Stimulated activated naive CD4-positive, alpha-beta T cell treated with Interleukin-2 at 50 U/mL for 16 hours (primary cell): Measurements from ENCODE around the gene FN3K.

Source experiments
- DNase-seq: peaks from one replicate; lab custom pipeline; 2025; lab: John Stamatoyannopoulos, UW

The FN3K gene

DNA sequence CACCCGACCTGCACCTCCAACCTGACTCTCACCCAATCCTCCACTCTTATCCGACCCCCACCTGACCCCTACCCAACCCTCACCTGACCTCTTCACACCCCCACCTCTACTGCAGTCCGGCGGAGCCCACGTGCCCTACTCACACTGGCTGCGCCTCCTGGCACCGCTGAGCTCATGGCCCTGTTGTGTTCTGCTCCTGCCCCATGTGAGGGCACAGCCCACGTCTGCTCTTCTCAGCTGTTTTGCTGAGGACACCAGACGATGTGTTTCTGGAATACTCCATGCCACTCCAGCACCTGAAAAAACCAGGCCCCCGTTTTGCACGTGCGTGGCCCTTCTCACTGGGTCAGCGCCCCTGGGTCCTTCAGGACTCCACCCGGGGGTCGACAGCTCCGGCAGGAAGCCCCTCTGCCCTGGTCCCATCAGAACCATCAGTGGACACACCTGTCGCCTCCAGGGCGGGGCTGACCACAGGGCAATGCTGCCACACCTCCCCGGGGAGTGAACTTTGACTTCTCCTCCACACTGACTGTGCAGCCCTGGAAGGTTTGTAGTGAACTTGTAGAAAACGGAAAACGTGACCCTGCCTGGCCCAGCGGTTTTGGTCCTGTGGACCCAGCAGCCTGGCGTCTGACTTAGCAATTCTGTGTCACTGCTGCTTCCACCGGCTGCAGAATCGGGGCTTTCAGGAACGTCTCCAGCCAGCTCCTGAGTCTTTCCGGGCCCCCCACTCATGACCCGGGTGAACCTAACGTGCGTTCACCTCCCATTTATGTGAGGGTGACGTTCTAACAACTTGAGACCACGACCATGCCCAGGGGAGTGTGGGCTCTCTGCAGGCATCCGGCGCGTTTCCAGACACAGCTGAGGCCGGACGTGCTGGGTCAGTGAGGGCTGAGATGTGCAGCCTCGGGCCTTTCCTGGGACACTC, 31.2 kb upstream of the FN3K start:
- DNase-seq = no peak

DNA sequence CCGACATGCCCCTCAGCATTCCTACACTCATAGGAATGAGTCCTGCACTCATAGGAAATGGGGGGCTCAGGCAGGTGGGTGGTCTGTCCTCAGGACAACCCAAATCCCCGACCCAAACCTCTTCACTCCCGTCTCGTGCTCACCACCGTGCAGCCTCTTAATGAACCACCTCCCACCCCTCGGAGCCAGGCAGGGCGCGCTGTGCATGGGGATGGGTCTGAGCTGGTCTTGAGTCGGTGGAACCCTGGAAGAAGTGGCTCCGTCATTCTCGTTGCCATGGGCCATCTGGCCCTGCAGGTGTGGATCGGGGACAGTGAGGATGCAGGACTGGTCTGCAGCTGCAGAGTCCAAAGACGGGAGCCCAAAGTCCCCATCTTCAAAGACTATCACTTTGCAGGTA, 30.5 kb upstream of the FN3K start:
- no peak for DNase-seq

DNA sequence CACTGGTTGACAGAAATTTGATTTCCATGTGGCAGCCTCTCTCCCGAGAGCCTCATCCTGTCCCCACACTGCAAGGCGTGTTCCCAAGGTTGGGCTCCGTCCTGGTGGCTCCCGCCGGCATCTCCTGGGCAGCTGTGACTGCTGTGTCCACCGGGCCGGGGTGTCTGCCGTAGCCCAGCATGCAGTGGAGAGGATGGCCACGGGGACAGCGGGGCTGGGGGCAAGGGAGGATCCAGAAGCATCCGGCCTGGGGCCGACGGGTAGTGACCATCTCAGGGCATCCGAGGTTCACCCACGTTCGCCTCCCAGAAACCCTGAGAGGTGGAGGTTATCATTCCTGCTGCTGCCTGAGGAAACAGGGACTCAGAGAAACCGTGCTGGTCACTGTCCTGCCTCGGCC, 29.7 kb upstream of the FN3K start:
- DNase-seq = no peak

DNA sequence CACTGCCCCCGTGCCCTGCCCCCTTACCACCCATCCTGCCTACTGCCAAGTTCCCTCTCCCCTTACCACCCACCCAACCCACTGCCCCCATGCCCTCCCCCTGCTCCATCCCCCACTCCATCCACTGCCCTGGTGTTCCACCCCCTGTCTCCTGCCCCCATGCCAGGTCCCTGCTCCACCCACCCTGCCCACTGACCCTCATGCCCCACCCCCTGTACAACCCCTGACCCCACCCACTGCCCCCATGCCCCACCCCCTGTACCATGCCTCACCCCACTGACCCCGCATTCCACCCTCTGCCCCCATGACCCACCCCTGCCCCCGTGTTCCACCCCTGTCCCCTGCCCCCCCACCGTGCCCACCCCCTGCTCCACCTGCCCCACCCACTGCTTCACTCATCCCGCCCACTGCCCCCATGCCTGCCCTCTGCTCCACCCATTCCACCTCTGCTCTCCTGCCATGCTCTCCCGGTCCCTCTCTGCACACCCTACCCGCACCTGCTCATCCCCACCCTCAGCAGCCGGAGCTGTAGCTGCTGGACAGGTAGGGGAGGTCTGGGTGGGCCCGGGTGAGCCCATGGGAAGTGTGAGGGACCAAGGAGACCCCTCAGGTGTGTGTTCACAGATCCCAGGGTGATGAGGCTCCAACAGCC, 26.3 kb upstream of the FN3K start:
- no peak for DNase-seq

DNA sequence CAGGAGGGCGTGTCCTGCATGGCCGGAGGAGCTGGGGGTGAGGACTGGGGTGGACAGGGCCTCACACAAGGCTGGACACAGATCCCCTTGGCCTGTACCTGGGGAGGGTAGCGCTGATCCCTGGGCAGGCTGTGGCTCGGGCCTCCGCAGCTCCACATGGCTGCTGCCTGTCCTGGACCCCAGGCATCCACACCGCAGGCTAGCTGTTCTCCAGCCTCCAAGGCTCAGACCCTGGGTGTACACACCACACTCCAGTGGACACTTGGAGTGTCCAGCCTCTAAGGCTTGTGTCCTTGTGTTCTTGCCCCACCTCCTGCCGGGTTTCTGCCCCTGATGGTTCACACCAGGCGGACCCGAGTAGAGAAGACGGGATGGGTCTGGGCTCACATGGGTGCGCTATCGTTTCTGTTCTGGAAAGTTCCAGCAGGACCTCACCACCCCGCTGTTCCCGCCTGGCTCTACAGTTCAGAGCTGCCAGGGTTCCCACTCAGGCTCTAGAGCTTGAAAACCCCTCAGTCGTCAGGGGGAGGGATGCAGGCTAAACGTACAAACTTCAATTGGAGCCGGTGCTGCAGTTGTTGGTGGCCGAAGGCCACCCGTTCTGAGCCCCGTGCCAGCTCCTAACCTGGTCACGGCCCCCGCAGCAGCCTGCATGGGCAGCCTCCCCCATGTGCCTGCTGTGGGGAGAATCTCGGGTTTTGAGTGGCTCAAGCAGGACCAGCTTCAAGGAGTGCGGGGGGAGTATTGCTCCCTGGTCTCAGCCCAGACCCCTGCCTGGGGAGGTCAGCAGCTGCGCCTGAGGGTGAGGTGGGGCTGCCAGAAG, 25.5 kb upstream of the FN3K start:
- DNase-seq = no peak

- no peak for DNase-seq
Measured at GRCh38 chr17:82710499-82711232, 24.7 kb upstream of the FN3K start.

DNA sequence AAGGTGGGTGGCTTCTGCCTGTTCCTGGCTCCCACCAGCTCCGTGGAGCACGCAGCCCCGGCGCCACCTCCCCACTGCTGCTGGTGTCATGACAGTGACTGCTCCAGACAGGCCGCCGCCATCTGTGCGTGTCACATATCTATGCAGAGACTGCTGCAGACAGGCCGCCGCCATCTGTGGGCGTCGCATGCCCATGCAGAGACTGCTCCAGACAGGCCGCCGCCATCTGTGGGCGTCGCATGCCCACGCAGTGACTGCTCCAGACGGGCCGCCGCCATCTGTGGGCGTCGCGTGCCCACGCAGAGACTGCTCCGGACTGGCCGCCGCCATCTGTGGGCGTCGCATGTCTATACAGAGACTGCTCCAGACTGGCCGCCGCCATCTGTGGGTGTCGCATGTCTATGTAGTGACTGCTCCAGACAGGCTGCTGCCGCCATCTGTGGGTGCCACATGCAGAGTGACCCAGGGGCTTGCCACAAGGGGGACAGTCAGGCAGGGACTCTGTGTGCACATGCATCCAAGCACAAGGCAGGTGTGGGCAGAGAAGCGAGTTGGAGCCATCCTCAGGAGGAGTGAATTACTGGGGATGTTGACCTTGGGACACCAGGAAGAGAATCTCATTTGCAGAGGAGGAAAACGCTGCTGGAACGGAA, 22.2 kb upstream of the FN3K start:
- DNase-seq = no peak

- DNase-seq = peak; percentile 89
Measured at GRCh38 chr17:82716203-82717010, 19.0 kb upstream of the FN3K start, which contains the start of gene FN3KRP. FN3KRP (plus strand) TSS chr17:82716706; CDS start chr17:82716756, 50 bp downstream.

DNA sequence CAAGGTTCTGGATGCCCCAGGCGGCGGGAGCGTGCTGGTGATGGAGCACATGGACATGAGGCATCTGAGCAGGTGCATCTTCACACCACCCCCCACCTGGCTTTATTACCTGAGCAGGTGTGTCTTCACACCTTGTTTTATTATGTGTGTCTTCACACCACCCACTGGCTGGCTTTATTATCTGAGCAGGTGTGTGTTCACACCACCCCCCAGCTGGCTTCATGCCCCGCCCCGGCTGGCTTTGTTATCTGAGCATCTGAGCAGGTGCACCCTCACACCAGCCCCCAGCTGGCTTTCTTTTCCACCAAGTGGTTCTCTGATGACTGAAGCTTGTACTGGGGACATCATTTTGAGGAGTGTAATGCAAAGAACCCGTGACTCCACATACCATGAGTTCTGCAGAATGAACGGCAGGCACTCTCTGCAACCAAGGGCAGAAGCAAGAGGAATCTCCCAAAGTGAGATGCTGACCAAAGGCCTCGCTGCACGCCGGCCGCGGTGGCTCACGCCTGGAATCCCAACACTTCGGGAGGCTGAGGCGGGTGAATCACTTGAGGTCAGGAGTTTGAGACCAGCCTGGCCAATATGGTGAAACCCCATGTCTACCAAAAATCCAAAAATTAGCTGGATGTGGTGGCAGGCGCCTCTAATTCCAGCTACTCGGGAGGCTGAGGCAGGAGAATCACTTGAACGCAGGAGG, 16.3 kb upstream of the FN3K start:
- no peak for DNase-seq

GRCh38 chr17:82720204-82720603, 15.2 kb upstream of the FN3K start:
- no peak for DNase-seq

DNA sequence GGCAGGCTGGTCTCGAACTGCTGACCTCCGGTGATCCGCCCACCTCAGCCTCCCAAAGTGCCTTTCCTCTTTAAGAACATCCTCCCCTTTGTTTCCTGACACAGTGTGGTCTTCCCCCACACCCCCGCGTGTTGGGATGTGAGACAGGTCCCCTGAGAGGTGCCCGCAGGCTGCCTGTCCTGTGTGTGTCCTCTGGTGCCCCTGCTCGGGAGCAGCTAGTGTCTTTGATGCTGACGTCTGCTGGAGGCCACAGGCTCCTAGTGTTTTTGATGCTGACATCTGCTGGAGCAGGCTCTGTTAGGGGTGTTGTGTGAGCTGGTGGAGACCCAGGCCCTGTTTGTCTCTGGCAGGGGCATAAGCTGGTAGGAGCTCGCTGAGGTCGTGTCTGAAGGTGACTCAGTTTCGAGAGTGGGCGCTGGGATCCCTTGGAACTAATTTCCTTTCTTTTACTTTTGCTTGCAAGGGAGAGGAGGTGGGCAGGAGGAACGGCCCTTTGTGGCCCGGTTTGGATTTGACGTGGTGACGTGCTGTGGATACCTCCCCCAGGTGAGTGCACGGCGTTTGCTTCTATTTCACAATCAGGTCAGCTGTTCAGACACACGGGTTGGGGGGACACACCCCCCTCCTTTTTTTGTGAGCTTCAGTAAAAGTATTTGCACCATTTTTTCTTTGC, 12.9 kb upstream of the FN3K start:
- no peak for DNase-seq

GRCh38 chr17:82723169-82723807, 12.1 kb upstream of the FN3K start:
- no peak for DNase-seq

- no peak for DNase-seq
Measured at GRCh38 chr17:82726427-82726826, 9.0 kb upstream of the FN3K start.

DNA sequence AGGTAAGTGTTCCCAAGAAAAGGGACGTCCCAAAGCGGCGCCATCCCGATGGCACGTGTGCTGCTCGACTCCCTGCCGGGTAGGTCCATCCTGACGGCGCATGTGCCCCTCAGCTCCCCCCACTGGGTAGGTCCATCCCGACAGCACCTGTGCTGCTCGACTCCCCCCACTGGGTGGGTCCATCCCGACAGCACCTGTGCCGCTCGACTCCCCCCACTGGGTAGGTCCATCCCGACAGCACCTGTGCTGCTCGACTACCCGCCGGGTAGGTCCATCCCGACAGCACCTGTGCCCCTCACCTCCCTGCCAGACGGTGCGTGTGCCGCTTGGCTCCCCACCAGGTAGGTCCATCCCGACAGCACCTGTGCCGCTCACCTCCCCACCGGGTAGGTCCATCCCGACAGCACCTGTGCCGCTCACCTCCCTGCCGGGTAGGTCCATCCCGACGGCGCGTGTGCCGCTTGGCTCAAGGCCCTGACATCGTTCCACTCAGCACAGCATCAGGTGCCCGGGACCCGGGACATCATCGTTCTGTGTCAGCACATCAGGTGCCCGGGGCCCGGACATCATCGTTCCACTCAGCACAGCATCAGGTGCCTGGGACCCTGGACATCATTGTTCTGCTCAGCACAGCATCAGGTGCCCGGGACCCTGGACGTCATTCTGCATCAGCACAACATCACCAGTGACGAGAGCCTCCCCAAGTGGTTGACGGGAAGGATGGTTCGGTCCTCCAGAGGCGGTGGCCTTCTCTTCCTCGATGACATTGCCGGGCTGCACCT, 5.7 kb upstream of the FN3K start:
- no peak for DNase-seq

- DNase-seq = no peak
Measured at GRCh38 chr17:82732118-82732743, 3.2 kb upstream of the FN3K start.

- no peak for DNase-seq
Measured at GRCh38 chr17:82736511-82737185, 1.2 kb downstream of the FN3K start.
